Liver (tissue), 9 donors: ENCODE measurements around the gene KRTAP5-2. TPM values are rescaled to one million over a fixed set of nuclear protein-coding genes. Genes with fewer than 3 reads are reported as not detected.

Experiments used
- DNase-seq: peaks from one replicate; pipeline ENCODE4 v3.0.0-alpha.2; 2017; ENCODE audit warnings: low spot score
- H3K27ac ChIP-seq, 2 donors: one replicate each; pipeline ENCODE4 v1.7.0; 2013; ENCODE audit warnings: inconsistent platforms in 2 of 2, low read length in 2 of 2, control low read depth in 1 of 2, low read depth in 1 of 2, mild to moderate bottlenecking in 1 of 2
- H3K27me3 ChIP-seq, 4 donors: one replicate each; pipeline versions ENCODE4 v1.6.1 to v1.7.0; 2013; ENCODE audit warnings: low read length in 3 of 4, inconsistent platforms in 1 of 4, mild to moderate bottlenecking in 1 of 4, moderate library complexity in 1 of 4; ENCODE audit not compliant: control insufficient read depth in 4 of 4, insufficient read depth in 4 of 4
- H3K36me3 ChIP-seq, 4 donors: one replicate each; pipeline versions ENCODE4 v1.6.1 to v1.7.0; 2013; ENCODE audit warnings: low read length in 3 of 4, mild to moderate bottlenecking in 3 of 4, low read depth in 1 of 4, moderate library complexity in 1 of 4; ENCODE audit not compliant: control insufficient read depth in 4 of 4, insufficient read depth in 3 of 4
- H3K4me1 ChIP-seq, 4 donors: one replicate each; pipeline versions ENCODE4 v1.6.1 to v1.7.0; 2013; ENCODE audit warnings: low read length in 3 of 4, mild to moderate bottlenecking in 3 of 4, moderate library complexity in 1 of 4; ENCODE audit not compliant: control insufficient read depth in 4 of 4, insufficient read depth in 4 of 4
- H3K4me3 ChIP-seq, 3 donors: one replicate each; pipeline versions ENCODE4 v1.6.1 to v1.7.0; 2013; ENCODE audit warnings: low read length in 3 of 3, control low read depth in 1 of 3, low read depth in 1 of 3, mild to moderate bottlenecking in 1 of 3
- H3K9ac ChIP-seq, 2 donors: one replicate each; pipeline ENCODE4 v1.7.0; 2013; ENCODE audit warnings: low read length in 2 of 2, mild to moderate bottlenecking in 2 of 2, moderate library complexity in 2 of 2, control low read depth in 1 of 2, low read depth in 1 of 2
- H3K9me3 ChIP-seq, 4 donors: one replicate each; pipeline versions ENCODE4 v1.6.1 to v1.7.0; 2013; ENCODE audit warnings: low read length in 3 of 4; ENCODE audit not compliant: control insufficient read depth in 4 of 4
- ATF3 ChIP-seq: IDR thresholded peaks from 2 replicates; pipeline ENCODE4 v1.6.1; 2016; ENCODE audit warnings: antibody characterized with exemption
- CTCF ChIP-seq: fragments of 150-350 bp; IDR thresholded peaks from 2 replicates; pipeline ENCODE4 v1.5.1; 2017; ENCODE audit warnings: improper control_type of control experiment, low read depth, low read length; ENCODE audit not compliant: missing input control
- EGR1 ChIP-seq, 2 donors: IDR thresholded peaks; 2 replicates each; pipeline ENCODE4 v1.6.1; 2016 to 2018; ENCODE audit warnings: antibody characterized with exemption in 2 of 2, low read depth in 2 of 2
- FOXA1 ChIP-seq: IDR thresholded peaks from 2 replicates; pipeline ENCODE4 v1.6.1; 2016; ENCODE audit warnings: antibody characterized with exemption
- FOXA2 ChIP-seq: IDR thresholded peaks from 2 replicates; pipeline ENCODE4 v1.6.1; 2016; ENCODE audit warnings: antibody characterized with exemption
- GABPA ChIP-seq, 2 donors: IDR thresholded peaks in 1 of 2; conservative IDR thresholded peaks in 1 of 2; 2 replicates each; pipeline ENCODE4 v1.6.1; 2016; ENCODE audit warnings: antibody characterized with exemption in 2 of 2, mild to moderate bottlenecking in 1 of 2, moderate library complexity in 1 of 2
- HNF4A ChIP-seq, 2 donors: conservative IDR thresholded peaks; 2 replicates each; pipeline ENCODE4 v1.6.1; 2016; ENCODE audit warnings: antibody characterized with exemption in 2 of 2, mild to moderate bottlenecking in 2 of 2
- HNF4G ChIP-seq: IDR thresholded peaks from 2 replicates; pipeline ENCODE4 v1.6.1; 2016; ENCODE audit warnings: antibody characterized with exemption
- JUND ChIP-seq, 2 donors: IDR thresholded peaks; 2 replicates each; pipeline ENCODE4 v1.6.1; 2016; ENCODE audit warnings: antibody characterized with exemption in 2 of 2
- NR2F2 ChIP-seq: IDR thresholded peaks from 2 replicates; pipeline ENCODE4 v1.6.1; 2016; ENCODE audit warnings: antibody characterized with exemption
- RAD21 ChIP-seq, 2 donors: IDR thresholded peaks; 2 replicates each; pipeline ENCODE4 v1.6.1; 2016; ENCODE audit warnings: antibody characterized with exemption in 2 of 2, mild to moderate bottlenecking in 2 of 2
- REST ChIP-seq: IDR thresholded peaks from 2 replicates; pipeline ENCODE4 v1.6.1; 2016; ENCODE audit warnings: antibody characterized with exemption, mild to moderate bottlenecking
- RXRA ChIP-seq, 2 donors: IDR thresholded peaks; 2 replicates each; pipeline ENCODE4 v1.6.1; 2017 to 2018; ENCODE audit warnings: antibody characterized with exemption in 2 of 2, mild to moderate bottlenecking in 1 of 2
- SP1 ChIP-seq: IDR thresholded peaks from 2 replicates; pipeline ENCODE4 v1.6.1; 2018; ENCODE audit warnings: antibody characterized with exemption, mild to moderate bottlenecking
- TAF1 ChIP-seq: conservative IDR thresholded peaks from 2 replicates; pipeline ENCODE4 v1.6.1; 2016; ENCODE audit warnings: antibody characterized with exemption, mild to moderate bottlenecking
- YY1 ChIP-seq: IDR thresholded peaks from 2 replicates; pipeline ENCODE4 v1.6.1; 2016; ENCODE audit warnings: antibody characterized with exemption, mild to moderate bottlenecking
- ZBTB33 ChIP-seq: IDR thresholded peaks from 2 replicates; pipeline ENCODE4 v1.6.1; 2016; ENCODE audit warnings: antibody characterized with exemption
- WGBS: extraction: QIAGEN DNeasy Blood & Tissue Kit; methylation state at CpG from one replicate; pipeline ENCODE4 v1.1.7; 2013; 5-methylcytosine and 5-hydroxymethylcytosine counted together
- polyA plus RNA-seq, 2 donors: library from polyadenylated mRNA; stranded (reverse) in 1 of 2; unstranded in 1 of 2; fragments of 200-250 nt in 1 of 2; fragments of >200 nt in 1 of 2; fragmentation: Nextera tagmentation in 1 of 2; extraction: Ambion mirVana in 1 of 2; gene quantifications; one replicate each; pipeline versions ENCODE4 v1.2.1 to v1.2.3, GENCODE V29; 2013 to 2015
- total RNA-seq, 2 donors: library from RNA; depleted of rRNA; stranded (reverse); fragments of >200 nt; gene quantifications; one replicate each; pipeline ENCODE4 v1.2.3, GENCODE V29; 2014
- donor health status: healthy.
- donor health status: healthy.
- donor health status: healthy.
- donor health status: healthy.
- donor health status: healthy.

KRTAP5-2 gene
- total and polyA plus RNA-seq, 4 donors, result 0.08 TPM; not detected in 3

GRCh38 chr11:1623716-1624115, 25.6 kb upstream of the KRTAP5-2 start:
- Histone ChIP-seq H3K27ac (no peak overlapping the region), H3K4me1 (peaks cover 0 to 1% (median 0%) of the 10 kb centered on the region in 4 donors), H3K4me3 (no peak overlapping the region), H3K9ac (no peak overlapping the region), H3K9me3 (no peaks in the 10 kb centered on the region), H3K27me3 (peaks cover 0 to 3% (median 0%) of the 10 kb centered on the region in 4 donors), H3K36me3 (no peaks in the 10 kb centered on the region)
- WGBS, result 68% methylated on average over 9 of the region's 9 CpGs
- TF ChIP-seq NR2F2, result no peak
- TF ChIP-seq TAF1, result no peak
- TF ChIP-seq ATF3, result no peak
- TF ChIP-seq HNF4A (conservative IDR thresholded peaks at IDR 0.05), result no peak
- TF ChIP-seq REST, result no peak
- no peak for TF ChIP-seq ZBTB33
- no peak for TF ChIP-seq JUND (IDR thresholded peaks at IDR 0.05)
- no peak for TF ChIP-seq FOXA1
- no peak for TF ChIP-seq RAD21 (IDR thresholded peaks at IDR 0.05)
- no peak for TF ChIP-seq RXRA (IDR thresholded peaks at IDR 0.05)
- no peak for TF ChIP-seq YY1
- no peak for TF ChIP-seq CTCF
- no peak for TF ChIP-seq SP1
- no peak for TF ChIP-seq EGR1 (IDR thresholded peaks at IDR 0.05; ENCODE audit: low read depth in 2 of 2)
- DNase-seq, result no peak

GRCh38 chr11:1622086-1622485, 24.0 kb upstream of the KRTAP5-2 start, which contains the start of gene KRTAP5-4:
Gene KRTAP5-4, minus strand, starts transcription at chr11:1622138. Its CDS starts 45 bp downstream, at chr11:1622093.
- TF ChIP-seq FOXA1 (no peak), REST (no peak), GABPA (IDR thresholded peaks at IDR 0.05 in 1 of 2, conservative IDR thresholded peaks at IDR 0.05 in 1 of 2) (no peak), FOXA2 (no peak), ZBTB33 (no peak), JUND (IDR thresholded peaks at IDR 0.05) (no peak), ATF3 (no peak), HNF4G (no peak), NR2F2 (no peak), RXRA (IDR thresholded peaks at IDR 0.05) (no peak)
- peaks cover 0 to 3% (median 0%) of the 10 kb centered on the region in 4 donors for H3K27me3 ChIP-seq
- no peak within 1 kb of the TSS for H3K4me3 ChIP-seq
- H3K27ac ChIP-seq, result no peak within 1 kb of the TSS
- H3K9ac ChIP-seq, result no peak within 1 kb of the TSS
- 22% methylated on average over 1 of the region's 1 CpG for WGBS
- no peak for DNase-seq
- H3K4me1 ChIP-seq, result no peaks in the 10 kb centered on the region
- H3K36me3 ChIP-seq, result no peaks in the 10 kb centered on the region
- no peaks in the 10 kb centered on the region for H3K9me3 ChIP-seq
